HEK293 (cell line): ENCODE data around the gene P4HA1.

ENCODE experiments used
- KLF10 ChIP-seq: fragments of 450-650 bp; IDR thresholded peaks from 2 replicates; pipeline ENCODE4 v1.5.1; 2018; ENCODE audit warnings: missing biosample characterization, mild to moderate bottlenecking, missing genetic modification characterization
- YY1 ChIP-seq: fragments of 450-650 bp; formaldehyde crosslinking; IDR thresholded peaks from 2 replicates; pipeline ENCODE4 v1.5.1; 2018; ENCODE audit warnings: missing biosample characterization, missing genetic modification characterization
- ZNF830 ChIP-seq: fragments of 450-650 bp; IDR thresholded peaks from 2 replicates; pipeline ENCODE4 v1.5.0; 2018; ENCODE audit warnings: missing biosample characterization, missing genetic modification characterization, low read depth, mild to moderate bottlenecking, moderate library complexity
- TF ChIP-seq, protein P1 (sequence below): fragments of 450-650 bp; formaldehyde crosslinking; IDR thresholded peaks from 2 replicates; pipeline ENCODE4 v1.5.1; 2016; ENCODE audit warnings: missing biosample characterization, missing genetic modification characterization

DNA sequence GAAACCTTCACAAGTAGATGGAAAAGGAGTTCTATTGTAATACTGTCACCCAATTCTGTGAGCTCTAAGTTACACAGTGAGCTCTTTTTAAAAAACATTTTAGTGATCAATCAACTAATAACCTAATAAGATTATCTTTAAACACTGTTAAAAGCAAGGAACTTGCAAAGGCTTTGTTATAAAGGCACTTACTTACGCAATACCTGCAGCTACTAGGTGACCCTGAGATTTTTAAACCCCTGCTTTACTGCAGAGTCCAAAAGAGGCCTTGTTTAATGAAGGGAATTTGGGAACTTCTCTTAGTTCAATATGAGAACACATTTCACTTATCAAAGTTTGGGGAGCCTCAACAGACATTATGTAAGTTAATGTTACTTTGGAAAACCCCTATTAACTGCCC is 53.3 kb downstream of the P4HA1 start:
- TF ChIP-seq KLF10 (tag by site-specific recombination) (no peak), YY1 (tag by site-specific recombination) (no peak), ZNF830 (tag by site-specific recombination) (no peak)
- TF ChIP-seq, protein P1, sequence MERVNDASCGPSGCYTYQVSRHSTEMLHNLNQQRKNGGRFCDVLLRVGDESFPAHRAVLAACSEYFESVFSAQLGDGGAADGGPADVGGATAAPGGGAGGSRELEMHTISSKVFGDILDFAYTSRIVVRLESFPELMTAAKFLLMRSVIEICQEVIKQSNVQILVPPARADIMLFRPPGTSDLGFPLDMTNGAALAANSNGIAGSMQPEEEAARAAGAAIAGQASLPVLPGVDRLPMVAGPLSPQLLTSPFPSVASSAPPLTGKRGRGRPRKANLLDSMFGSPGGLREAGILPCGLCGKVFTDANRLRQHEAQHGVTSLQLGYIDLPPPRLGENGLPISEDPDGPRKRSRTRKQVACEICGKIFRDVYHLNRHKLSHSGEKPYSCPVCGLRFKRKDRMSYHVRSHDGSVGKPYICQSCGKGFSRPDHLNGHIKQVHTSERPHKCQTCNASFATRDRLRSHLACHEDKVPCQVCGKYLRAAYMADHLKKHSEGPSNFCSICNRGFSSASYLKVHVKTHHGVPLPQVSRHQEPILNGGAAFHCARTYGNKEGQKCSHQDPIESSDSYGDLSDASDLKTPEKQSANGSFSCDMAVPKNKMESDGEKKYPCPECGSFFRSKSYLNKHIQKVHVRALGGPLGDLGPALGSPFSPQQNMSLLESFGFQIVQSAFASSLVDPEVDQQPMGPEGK (tag by site-specific recombination), result no peak
